IPS-15b (cell line): ENCODE measurements around the gene DOCK2.

ENCODE experiments used
- H3K27me3 ChIP-seq: one replicate; pipeline ENCODE4 v1.6.1; 2013; ENCODE audit warnings: low read length; ENCODE audit not compliant: control insufficient read depth, insufficient read depth
- H3K36me3 ChIP-seq: one replicate; pipeline ENCODE4 v1.6.1; 2013; ENCODE audit warnings: low read length; ENCODE audit not compliant: control insufficient read depth, insufficient read depth
- H3K4me1 ChIP-seq: one replicate; pipeline ENCODE4 v1.6.1; 2013; ENCODE audit warnings: mild to moderate bottlenecking, low read length; ENCODE audit not compliant: control insufficient read depth, insufficient read depth
- H3K4me3 ChIP-seq: one replicate; pipeline ENCODE4 v1.5.1; 2013; ENCODE audit warnings: low read depth, low read length
- H3K9ac ChIP-seq: one replicate; pipeline ENCODE4 v1.6.1; 2013; ENCODE audit warnings: low read depth, mild to moderate bottlenecking, low read length
- H3K9me3 ChIP-seq: one replicate; pipeline ENCODE4 v1.6.1; 2013; ENCODE audit warnings: mild to moderate bottlenecking, low read length; ENCODE audit not compliant: control insufficient read depth, insufficient read depth

The DOCK2 gene

GRCh38 chr5:169921384-169921783 lies 284.3 kb downstream of the DOCK2 start:
- H3K27me3 ChIP-seq, result no peaks in the 10 kb centered on the region
- no peak overlapping the region for H3K9ac ChIP-seq
- H3K36me3 ChIP-seq, result no peaks in the 10 kb centered on the region
- H3K4me3 ChIP-seq, result no peak overlapping the region
- H3K4me1 ChIP-seq, result no peaks in the 10 kb centered on the region
- no peaks in the 10 kb centered on the region for H3K9me3 ChIP-seq

GRCh38 chr5:169921949-169922348 lies 284.9 kb downstream of the DOCK2 start:
- Histone ChIP-seq H3K4me1 (no peaks in the 10 kb centered on the region), H3K27me3 (no peaks in the 10 kb centered on the region), H3K4me3 (no peak overlapping the region), H3K9ac (no peak overlapping the region), H3K36me3 (no peaks in the 10 kb centered on the region), H3K9me3 (no peaks in the 10 kb centered on the region)

- Histone ChIP-seq H3K36me3 (no peaks in the 10 kb centered on the region), H3K9me3 (no peaks in the 10 kb centered on the region), H3K4me3 (no peak overlapping the region), H3K9ac (no peak overlapping the region), H3K27me3 (no peaks in the 10 kb centered on the region), H3K4me1 (no peaks in the 10 kb centered on the region)
Observed at GRCh38 chr5:169922474-169922873, 285.4 kb downstream of the DOCK2 start.

- no peaks in the 10 kb centered on the region for H3K9me3 ChIP-seq
- H3K4me1 ChIP-seq, result no peaks in the 10 kb centered on the region
- H3K9ac ChIP-seq, result no peak overlapping the region
- H3K27me3 ChIP-seq, result no peaks in the 10 kb centered on the region
- no peaks in the 10 kb centered on the region for H3K36me3 ChIP-seq
- H3K4me3 ChIP-seq, result no peak overlapping the region
Observed at GRCh38 chr5:169923988-169924387, 286.9 kb downstream of the DOCK2 start.

GRCh38 chr5:169933127-169933526 lies 296.1 kb downstream of the DOCK2 start:
- Histone ChIP-seq H3K4me1 (no peaks in the 10 kb centered on the region), H3K4me3 (no peak overlapping the region), H3K9me3 (no peaks in the 10 kb centered on the region), H3K27me3 (no peaks in the 10 kb centered on the region), H3K9ac (no peak overlapping the region), H3K36me3 (no peaks in the 10 kb centered on the region)

GRCh38 chr5:169933616-169934015 lies 296.5 kb downstream of the DOCK2 start:
- Histone ChIP-seq H3K4me1 (no peaks in the 10 kb centered on the region), H3K9ac (no peak overlapping the region), H3K4me3 (no peak overlapping the region), H3K36me3 (no peaks in the 10 kb centered on the region), H3K9me3 (no peaks in the 10 kb centered on the region), H3K27me3 (no peaks in the 10 kb centered on the region)

GRCh38 chr5:169934990-169935389 lies 297.9 kb downstream of the DOCK2 start:
- no peaks in the 10 kb centered on the region for H3K36me3 ChIP-seq
- H3K9ac ChIP-seq, result no peak overlapping the region
- H3K4me1 ChIP-seq, result no peaks in the 10 kb centered on the region
- no peaks in the 10 kb centered on the region for H3K9me3 ChIP-seq
- no peak overlapping the region for H3K4me3 ChIP-seq
- H3K27me3 ChIP-seq, result no peaks in the 10 kb centered on the region

- Histone ChIP-seq H3K27me3 (no peaks in the 10 kb centered on the region), H3K36me3 (no peaks in the 10 kb centered on the region), H3K9me3 (no peaks in the 10 kb centered on the region), H3K4me3 (no peak overlapping the region), H3K4me1 (no peaks in the 10 kb centered on the region), H3K9ac (no peak overlapping the region)
Observed at GRCh38 chr5:169935762-169936161, 298.7 kb downstream of the DOCK2 start.

- Histone ChIP-seq H3K27me3 (no peaks in the 10 kb centered on the region), H3K36me3 (no peaks in the 10 kb centered on the region), H3K4me1 (no peaks in the 10 kb centered on the region), H3K9me3 (no peaks in the 10 kb centered on the region), H3K4me3 (no peak overlapping the region), H3K9ac (no peak overlapping the region)
Observed at GRCh38 chr5:169938439-169938838, 301.4 kb downstream of the DOCK2 start.

GRCh38 chr5:169939731-169940130 lies 302.7 kb downstream of the DOCK2 start:
- H3K9ac ChIP-seq, result no peak overlapping the region
- H3K27me3 ChIP-seq, result no peaks in the 10 kb centered on the region
- no peak overlapping the region for H3K4me3 ChIP-seq
- H3K4me1 ChIP-seq, result no peaks in the 10 kb centered on the region
- H3K36me3 ChIP-seq, result no peaks in the 10 kb centered on the region
- H3K9me3 ChIP-seq, result no peaks in the 10 kb centered on the region

- Histone ChIP-seq H3K27me3 (no peaks in the 10 kb centered on the region), H3K4me3 (no peak overlapping the region), H3K9ac (no peak overlapping the region), H3K4me1 (peaks cover 8% of the 10 kb centered on the region), H3K9me3 (no peaks in the 10 kb centered on the region), H3K36me3 (no peaks in the 10 kb centered on the region)
Observed at GRCh38 chr5:169941542-169941941, 304.5 kb downstream of the DOCK2 start.

- Histone ChIP-seq H3K27me3 (no peaks in the 10 kb centered on the region), H3K36me3 (no peaks in the 10 kb centered on the region), H3K9ac (no peak overlapping the region), H3K9me3 (no peaks in the 10 kb centered on the region), H3K4me3 (no peak overlapping the region), H3K4me1 (peaks cover 8% of the 10 kb centered on the region)
Observed at GRCh38 chr5:169942181-169942580, 305.1 kb downstream of the DOCK2 start.

GRCh38 chr5:169943026-169943425 lies 306.0 kb downstream of the DOCK2 start:
- H3K4me3 ChIP-seq, result no peak overlapping the region
- no peak overlapping the region for H3K9ac ChIP-seq
- no peaks in the 10 kb centered on the region for H3K9me3 ChIP-seq
- no peaks in the 10 kb centered on the region for H3K36me3 ChIP-seq
- peaks cover 8% of the 10 kb centered on the region for H3K4me1 ChIP-seq
- H3K27me3 ChIP-seq, result no peaks in the 10 kb centered on the region
